HG02943 (cell line): ENCODE results near the gene GLYATL1.
A peak's percentile ranks its signal among the peaks of the same experiment; 100 is the strongest.
"Not testable (repeated sequence)": the region's sequence is repeated elsewhere in the genome, so short reads cannot be mapped to it uniquely, and the experiment has no call there.

Experiments
- ATAC-seq: cut with Tn5 transposase; IDR thresholded peaks from one replicate; pipeline ENCODE4 v1.9.1; 2021; ENCODE audit warnings: mild to moderate bottlenecking, low read depth, moderate library complexity; ENCODE audit not compliant: unreplicated experiment

GLYATL1 gene

GRCh38 chr11:58992489-58992888 is 53.2 kb downstream of the GLYATL1 start:
- no peak for ATAC-seq

GRCh38 chr11:58994171-58994570 is 54.9 kb downstream of the GLYATL1 start:
- no peak for ATAC-seq

- peak; percentile 33 for ATAC-seq
These were observed 59.4 kb downstream of the GLYATL1 start for GRCh38 chr11:58998480-58999290.

- peak; percentile 95 for ATAC-seq
These were observed 60.0 kb downstream of the GLYATL1 start for GRCh38 chr11:58999291-58999680.

GRCh38 chr11:59000003-59000402 is 60.7 kb downstream of the GLYATL1 start:
- no peak for ATAC-seq

GRCh38 chr11:59002006-59002405 is 62.7 kb downstream of the GLYATL1 start:
- ATAC-seq: not testable (repeated sequence)
